Mesendoderm (in vitro differentiated cells): ENCODE data around the gene BMP8B.
"Not testable (repeated sequence)": the region's sequence is repeated elsewhere in the genome, so short reads cannot be mapped to it uniquely, and the experiment has no call there.

Experiments
- DNase-seq: peaks from one replicate; pipeline ENCODE4 v3.0.0; 2013
- H2AK5ac ChIP-seq: 2 replicates; pipeline ENCODE4 v1.6.1; 2013; ENCODE audit warnings: low read length, inconsistent platforms
- H2BK120ac ChIP-seq: 2 replicates; pipeline ENCODE4 v1.6.1; 2013; ENCODE audit warnings: low read depth, mild to moderate bottlenecking, low read length, moderate library complexity, mixed read lengths
- H2BK15ac ChIP-seq: replicated peaks from 2 replicates; pipeline ENCODE4 v1.6.1; 2013; ENCODE audit warnings: low read depth, mild to moderate bottlenecking, moderate library complexity
- H2BK5ac ChIP-seq: 2 replicates; pipeline ENCODE4 v1.6.1; 2013; ENCODE audit warnings: low read length, inconsistent platforms
- H3K18ac ChIP-seq: 2 replicates; pipeline ENCODE4 v1.6.1; 2013; ENCODE audit warnings: mild to moderate bottlenecking, low read length, mixed read lengths
- H3K23ac ChIP-seq: one replicate; pipeline ENCODE4 v1.6.1; 2013; ENCODE audit warnings: low read length
- H3K27ac ChIP-seq: 2 replicates; pipeline ENCODE4 v1.5.1; 2013; ENCODE audit warnings: low read depth, mild to moderate bottlenecking, inconsistent platforms, low read length, moderate library complexity
- H3K27me3 ChIP-seq: 2 replicates; pipeline ENCODE4 v1.6.1; 2013; ENCODE audit warnings: low read length, control low read depth, mild to moderate bottlenecking, inconsistent platforms; ENCODE audit not compliant: insufficient read depth, poor library complexity
- H3K36me3 ChIP-seq: 2 replicates; pipeline ENCODE4 v1.6.1; 2013; ENCODE audit warnings: low read length, inconsistent platforms; ENCODE audit not compliant: control insufficient read depth, insufficient read depth
- H3K4ac ChIP-seq: one replicate; pipeline ENCODE4 v1.6.1; 2013; ENCODE audit warnings: low read depth, mild to moderate bottlenecking, low read length, moderate library complexity
- H3K4me1 ChIP-seq: 2 replicates; pipeline ENCODE4 v1.6.1; 2013; ENCODE audit warnings: low read depth, low read length, inconsistent platforms; ENCODE audit not compliant: control insufficient read depth
- H3K4me2 ChIP-seq: 2 replicates; pipeline ENCODE4 v1.6.1; 2013; ENCODE audit warnings: low read length
- H3K4me3 ChIP-seq: 2 replicates; pipeline ENCODE4 v1.5.1; 2013; ENCODE audit warnings: mild to moderate bottlenecking, low read length
- H3K56ac ChIP-seq: one replicate; pipeline ENCODE4 v1.6.1; 2013; ENCODE audit warnings: low read length
- H3K79me1 ChIP-seq: 2 replicates; pipeline ENCODE4 v1.6.1; 2013; ENCODE audit warnings: low read length, inconsistent platforms
- H3K79me2 ChIP-seq: 2 replicates; pipeline ENCODE4 v1.6.1; 2013; ENCODE audit warnings: mild to moderate bottlenecking, low read length; ENCODE audit not compliant: control insufficient read depth, insufficient read depth
- H3K9ac ChIP-seq: 2 replicates; pipeline ENCODE4 v1.6.1; 2013; ENCODE audit warnings: low read length, inconsistent platforms
- H4K5ac ChIP-seq: one replicate; pipeline ENCODE4 v1.6.1; 2013; ENCODE audit warnings: low read length
- H4K8ac ChIP-seq: one replicate; pipeline ENCODE4 v1.6.1; 2013; ENCODE audit warnings: low read depth, mild to moderate bottlenecking, control low read depth, low read length, moderate library complexity
- WGBS: extraction: QIAGEN DNeasy Blood & Tissue Kit; methylation state at CpG from one replicate; pipeline ENCODE4 v1.1.7; 2013; ENCODE audit warnings: low lambda C conversion rate, missing lambda C conversion rate; ENCODE audit not compliant: insufficient coverage; ENCODE audit errors: extremely low coverage; 5-methylcytosine and 5-hydroxymethylcytosine counted together

Gene BMP8B

GRCh38 chr1:39775141-39775540 is 13.5 kb downstream of the BMP8B start:
- not testable (repeated sequence) for H3K27me3 ChIP-seq, H3K56ac ChIP-seq, H3K4me2 ChIP-seq, H4K8ac ChIP-seq, H3K79me1 ChIP-seq, H3K4me1 ChIP-seq, H4K5ac ChIP-seq, DNase-seq, H3K79me2 ChIP-seq, H3K27ac ChIP-seq, H3K18ac ChIP-seq, H2BK15ac ChIP-seq, H2BK120ac ChIP-seq, H3K36me3 ChIP-seq, H2BK5ac ChIP-seq, H3K9ac ChIP-seq, H3K23ac ChIP-seq, H3K4me3 ChIP-seq, H2AK5ac ChIP-seq, H3K4ac ChIP-seq
- WGBS = no CpG with 5 or more reads among the region's 11 CpGs

GRCh38 chr1:39773369-39773979 is 15.2 kb downstream of the BMP8B start:
- H3K27me3 ChIP-seq, H4K8ac ChIP-seq, H2AK5ac ChIP-seq, H3K9ac ChIP-seq, H2BK15ac ChIP-seq, H3K23ac ChIP-seq, H3K79me2 ChIP-seq, H3K18ac ChIP-seq, H3K4me1 ChIP-seq, H3K4ac ChIP-seq, H3K4me3 ChIP-seq, H3K4me2 ChIP-seq, DNase-seq, H3K36me3 ChIP-seq, H4K5ac ChIP-seq, H2BK120ac ChIP-seq, H3K56ac ChIP-seq, H3K27ac ChIP-seq, H3K79me1 ChIP-seq, H2BK5ac ChIP-seq: not testable (repeated sequence)
- WGBS = no CpG with 5 or more reads among the region's 23 CpGs

- H3K56ac ChIP-seq, H3K23ac ChIP-seq, H3K9ac ChIP-seq, H3K79me2 ChIP-seq, H4K5ac ChIP-seq, H3K18ac ChIP-seq, H2BK15ac ChIP-seq, H3K36me3 ChIP-seq, H2BK5ac ChIP-seq, H3K4me1 ChIP-seq, H2BK120ac ChIP-seq, H2AK5ac ChIP-seq, H3K27ac ChIP-seq, H3K4me3 ChIP-seq, H3K79me1 ChIP-seq, H3K4me2 ChIP-seq, H3K4ac ChIP-seq, DNase-seq, H4K8ac ChIP-seq, H3K27me3 ChIP-seq: not testable (repeated sequence)
- WGBS = no CpG with 5 or more reads among the region's 57 CpGs
These were observed 17.6 kb downstream of the BMP8B start, which contains the start of gene OXCT2 for GRCh38 chr1:39771022-39771532. Gene OXCT2 (minus strand): TSS chr1:39771348. CDS start chr1:39771255, 93 bp downstream.

- not testable (repeated sequence) for H3K56ac ChIP-seq, H3K36me3 ChIP-seq, H3K79me2 ChIP-seq, H3K4me2 ChIP-seq, H3K9ac ChIP-seq, H2AK5ac ChIP-seq, H3K4me3 ChIP-seq, H3K27me3 ChIP-seq, H2BK120ac ChIP-seq, H3K18ac ChIP-seq, H3K4ac ChIP-seq, H2BK15ac ChIP-seq, H4K8ac ChIP-seq, H4K5ac ChIP-seq, H2BK5ac ChIP-seq, H3K23ac ChIP-seq, H3K79me1 ChIP-seq, DNase-seq, H3K27ac ChIP-seq, H3K4me1 ChIP-seq
- WGBS = no CpG with 5 or more reads among the region's 71 CpGs
These were observed 18.3 kb downstream of the BMP8B start for GRCh38 chr1:39770100-39771021.

- not testable (repeated sequence) for H2BK15ac ChIP-seq, H2BK120ac ChIP-seq, H3K4me1 ChIP-seq, H2BK5ac ChIP-seq, H3K4me2 ChIP-seq, H3K4ac ChIP-seq, H4K8ac ChIP-seq, H3K27ac ChIP-seq, H3K36me3 ChIP-seq, H3K4me3 ChIP-seq, DNase-seq, H3K18ac ChIP-seq, H3K79me1 ChIP-seq, H3K9ac ChIP-seq, H3K56ac ChIP-seq, H3K27me3 ChIP-seq, H3K79me2 ChIP-seq, H3K23ac ChIP-seq, H4K5ac ChIP-seq, H2AK5ac ChIP-seq
- no CpG with 5 or more reads among the region's 19 CpGs for WGBS
These were observed 19.2 kb downstream of the BMP8B start for GRCh38 chr1:39769502-39769901.
